ENCODE measurements around the gene THAP4.

GRCh38 chr2:241618829-241619228 lies 18.1 kb downstream of the THAP4 start:
- no peak for TF ChIP-seq CTCF (IDR thresholded peaks at IDR 0.05; ENCODE audit: low read depth, low read length)
- TF ChIP-seq EZH2phosphoT487 (IDR thresholded peaks at IDR 0.05; ENCODE audit: low read depth) = no peak
